HepG2 (cell line): ENCODE measurements around the gene ZC3H14. TPM values are rescaled to one million over a fixed set of nuclear protein-coding genes. Genes with fewer than 3 reads are reported as not detected.

Experiments
- ATAC-seq: fragments of 200-7000 bp; cut with Tn5 transposase; 3 replicates; pipeline ENCODE4 v1.9.1; 2020; ENCODE audit warnings: mild to moderate bottlenecking, moderate library complexity
- BruUV-seq: library from RNA; stranded (reverse); fragments of 400-500 nt; replicated peaks from 2 replicates; lab custom pipeline; 2021; lab: Mats Ljungman, UMichigan
- CTCF ChIA-PET: fragments of 300-600 bp; formaldehyde crosslinking; extraction: SDS; loops from one replicate; lab custom pipeline; 2021; ENCODE audit warnings: low total read pairs, inconsistent platforms, low intra/inter-chr PET ratio; lab: Yijun Ruan, JAX
- POLR2A ChIA-PET: fragments of 350-600 bp; sonication (Branson Sonifier 250); formaldehyde crosslinking; loops from one replicate; lab custom pipeline; 2020; ENCODE audit warnings: antibody characterized with exemption, inconsistent platforms; lab: Yijun Ruan, JAX
- DNase-seq: peaks from one replicate; pipeline ENCODE4 v3.0.0-alpha.2; 2015; ENCODE audit warnings: low spot score
- FAIRE-seq: peaks from 3 replicates; lab custom pipeline; 2011; peaks lifted over from hg19 to GRCh38; lab: Jason Lieb, UNC
- H2AFZ ChIP-seq: one replicate; pipeline ENCODE4 v1.6.1; 2011; ENCODE audit warnings: low read length, inconsistent platforms
- H3K27ac ChIP-seq: fragments of 300-600 bp; 3 replicates; pipeline ENCODE4 v1.8.0; 2011; ENCODE audit warnings: mixed run types, mild to moderate bottlenecking, mixed read lengths, low read length, inconsistent platforms; ENCODE audit not compliant: insufficient read depth; ENCODE audit errors: extremely low read length
- H3K27me3 ChIP-seq, 2 experiments: fragments of 200-600 bp in 1 of 2; 2 replicates in 1 of 2; 3 replicates in 1 of 2; pipeline versions ENCODE4 v1.6.0 to v1.8.0; 2011; ENCODE audit warnings: low read length in 2 of 2, mild to moderate bottlenecking in 2 of 2, moderate library complexity in 2 of 2, inconsistent platforms in 1 of 2; ENCODE audit not compliant: insufficient read depth in 2 of 2, control insufficient read depth in 1 of 2
- H3K36me3 ChIP-seq, 2 experiments: fragments of 200-600 bp in 1 of 2; replicated peaks in 1 of 2; 2 replicates in 1 of 2; 3 replicates in 1 of 2; pipeline versions ENCODE4 v1.5.1 to v1.8.0; 2011; ENCODE audit warnings: low read length in 2 of 2, inconsistent platforms in 1 of 2; ENCODE audit not compliant: insufficient read depth in 2 of 2, control insufficient read depth in 1 of 2
- H3K4me1 ChIP-seq: 2 replicates; pipeline ENCODE4 v1.5.1; 2012; ENCODE audit warnings: low read length, inconsistent platforms; ENCODE audit not compliant: insufficient read depth
- H3K4me2 ChIP-seq: 2 replicates; pipeline ENCODE4 v1.6.0; 2011; ENCODE audit warnings: low read depth, low read length, inconsistent platforms
- H3K4me3 ChIP-seq, 3 experiments: fragments of 200-600 bp in 1 of 3; sonication (generic), shearing (Covaris generic) in 1 of 3; replicated peaks in 1 of 3; 2 replicates each; pipeline ENCODE4 v1.5.1; 2011 to 2016; ENCODE audit warnings: low read length in 3 of 3, inconsistent platforms in 2 of 3, low read depth in 2 of 3, mild to moderate bottlenecking in 2 of 3, control low read depth in 1 of 3, mixed read lengths in 1 of 3; ENCODE audit not compliant: insufficient read depth in 1 of 3
- H3K79me2 ChIP-seq: one replicate; pipeline ENCODE4 v1.6.1; 2011; ENCODE audit warnings: low read length, inconsistent platforms; ENCODE audit not compliant: insufficient read depth
- H3K9ac ChIP-seq: 2 replicates; pipeline ENCODE4 v1.6.0; 2011; ENCODE audit warnings: mild to moderate bottlenecking, low read depth, low read length, inconsistent platforms; ENCODE audit not compliant: insufficient read depth
- H3K9me3 ChIP-seq: 2 replicates; pipeline ENCODE4 v1.5.1; 2012; ENCODE audit warnings: mild to moderate bottlenecking, low read length
- H4K20me1 ChIP-seq: 2 replicates; pipeline ENCODE4 v1.6.0; 2011; ENCODE audit warnings: inconsistent platforms, mild to moderate bottlenecking, low read length, moderate library complexity; ENCODE audit not compliant: insufficient read depth
- ARID3A ChIP-seq: IDR thresholded peaks from 2 replicates; pipeline ENCODE4 v1.6.1; 2012; ENCODE audit warnings: low read depth, low read length, improper control_type of control experiment
- ATRX ChIP-seq: sonication (generic); formaldehyde crosslinking; IDR thresholded peaks from 2 replicates; pipeline ENCODE4 v1.4.0; 2020; ENCODE audit warnings: missing genetic modification reagents, borderline replicate concordance
- CHD2 ChIP-seq: IDR thresholded peaks from 2 replicates; pipeline ENCODE4 v1.6.1; 2011; ENCODE audit warnings: low read depth, low read length, improper control_type of control experiment
- CHD4 ChIP-seq: fragments of 200-600 bp; sonication (generic); IDR thresholded peaks from 2 replicates; pipeline ENCODE4 v1.7.0; 2017; ENCODE audit warnings: mild to moderate bottlenecking, low read length, borderline replicate concordance
- FOXA3 ChIP-seq: IDR thresholded peaks from 2 replicates; pipeline ENCODE4 v1.6.1; 2016; ENCODE audit warnings: missing genetic modification reagents, missing compliant biosample characterization
- GMEB2 ChIP-seq: IDR thresholded peaks from 2 replicates; pipeline ENCODE4 v1.6.1; 2016; ENCODE audit warnings: missing biosample characterization, missing genetic modification reagents, low read depth
- MAF1 ChIP-seq: sonication (generic); formaldehyde crosslinking; IDR thresholded peaks from 2 replicates; pipeline ENCODE4 v1.5.0; 2020; ENCODE audit warnings: missing genetic modification reagents, borderline replicate concordance
- MIXL1 ChIP-seq: IDR thresholded peaks from 2 replicates; pipeline ENCODE4 v1.6.1; 2016
- NR2F1 ChIP-seq, 2 experiments: fragments of 450-650 bp in 1 of 2; formaldehyde crosslinking in 1 of 2; IDR thresholded peaks; 2 replicates each; pipeline versions ENCODE4 v1.5.0 to v1.6.1; 2016 to 2020; ENCODE audit warnings: mild to moderate bottlenecking in 1 of 2, missing compliant biosample characterization in 1 of 2, missing genetic modification reagents in 1 of 2, moderate library complexity in 1 of 2
- SMAD1 ChIP-seq: sonication (generic); formaldehyde crosslinking; IDR thresholded peaks from 2 replicates; pipeline ENCODE4 v1.4.0; 2020; ENCODE audit warnings: missing genetic modification reagents, low read depth, mild to moderate bottlenecking, borderline replicate concordance
- THAP11 ChIP-seq: IDR thresholded peaks from 2 replicates; pipeline ENCODE4 v1.6.1; 2016; ENCODE audit warnings: missing biosample characterization, missing genetic modification reagents
- TMF1 ChIP-seq: sonication (generic); formaldehyde crosslinking; IDR thresholded peaks from 2 replicates; pipeline ENCODE4 v1.8.1; 2022; ENCODE audit warnings: low read depth, missing genetic modification reagents
- TRIM24 ChIP-seq: sonication (generic); formaldehyde crosslinking; IDR thresholded peaks from 2 replicates; pipeline ENCODE4 v1.8.0; 2022; ENCODE audit warnings: mild to moderate bottlenecking, missing genetic modification reagents
- YY1 ChIP-seq: IDR thresholded peaks from 2 replicates; pipeline ENCODE4 v1.6.1; 2011; ENCODE audit warnings: low read length, low read depth, moderate library complexity, mild to moderate bottlenecking; ENCODE audit not compliant: insufficient read depth, insufficient replicate concordance
- ZNF724P ChIP-seq: sonication (generic); formaldehyde crosslinking; IDR thresholded peaks from 2 replicates; pipeline ENCODE4 v1.8.0; 2022; ENCODE audit warnings: missing genetic modification reagents, borderline replicate concordance
- WGBS: methylation state at CpG from one replicate; pipeline ENCODE4 v1.1.6; 2017; ENCODE audit warnings: low lambda C conversion rate; 5-methylcytosine and 5-hydroxymethylcytosine counted together
- in situ Hi-C: cut with HindIII; loops from 2 replicates; pipeline ENCODE4 v1.10.0; 2017; ENCODE audit warnings: low pct_unique_long_range_greater_than_20kb; ENCODE audit not compliant: extremely low pct_ligation_motif_present
- intact Hi-C: fragments of 100-400 bp; cut with micrococcal nuclease; formaldehyde crosslinking; loops from one replicate; pipeline ENCODE4 v1.10.0; 2022; ENCODE audit not compliant: unreplicated experiment
- polyA plus RNA-seq, 8 experiments: library from polyadenylated mRNA; depleted of rRNA in 3 of 8; stranded (reverse) in 7 of 8; unstranded in 1 of 8; fragments of >200 nt; fragmentation: Illumina TruSeq in 4 of 8; extraction: Trizol in 4 of 8; gene quantifications; 2 replicates each; pipeline versions ENCODE4 v1.2.1 to v1.2.3, GENCODE V29; 2011 to 2016; ENCODE audit warnings: low read depth in 4 of 8, missing spikeins in 1 of 8, mixed read lengths in 1 of 8; ENCODE audit not compliant: insufficient read depth in 1 of 8
- total RNA-seq, 5 experiments: library from RNA; depleted of rRNA; stranded (reverse); fragments of >200 nt; fragmentation: Illumina TruSeq; extraction: Trizol; gene quantifications; 2 replicates each; pipeline ENCODE4 v1.2.3, GENCODE V29; 2016; ENCODE audit warnings: low read depth in 1 of 5
- TF ChIP-seq, protein P1 (sequence below): sonication (generic); formaldehyde crosslinking; IDR thresholded peaks from 2 replicates; pipeline ENCODE4 v1.5.1; 2020; ENCODE audit warnings: mild to moderate bottlenecking, missing genetic modification reagents, borderline replicate concordance

The ZC3H14 gene
- total and polyA plus RNA-seq, 2 of the 13 experiments (the other 11 are each of a cell fraction or from before 2014, with no cell fraction given): 65.1 to 67.5 TPM

DNA sequence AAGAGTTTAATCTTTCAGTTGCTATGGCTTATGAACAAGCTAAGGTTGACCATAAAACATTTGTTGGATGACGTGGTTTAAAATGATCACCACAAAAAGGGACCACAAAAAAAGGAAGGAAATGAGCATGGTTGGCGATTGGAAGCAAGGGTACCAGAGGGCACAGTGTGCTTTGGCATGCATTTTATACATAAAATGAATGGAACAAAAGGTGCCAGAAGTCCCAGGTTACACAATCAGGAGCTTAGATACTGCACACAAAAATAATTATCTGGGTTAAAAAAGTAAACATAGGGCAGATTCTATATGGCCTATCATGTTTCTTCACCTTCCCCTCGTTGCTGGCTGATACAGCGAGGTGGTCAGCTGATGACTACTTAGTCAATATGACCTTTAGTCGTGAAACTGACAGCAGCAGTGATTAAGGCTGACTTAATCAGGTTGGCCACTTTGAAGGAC, 50.7 kb downstream of the ZC3H14 start:
- ATAC-seq: peak; percentile 99
- CTCF ChIA-PET: no interaction called here
- no peak for TF ChIP-seq ATRX (CRISPR knock-in tag)
- TF ChIP-seq THAP11 (CRISPR knock-in tag): peak; percentile 25; the same call in 1 of the 2 replicates
- TF ChIP-seq YY1: no peak
- no peak for TF ChIP-seq CHD4
- no peak for TF ChIP-seq TMF1 (CRISPR knock-in tag)
- peak; percentile 20 to 44; a peak in 1 of 4 replicates for TF ChIP-seq NR2F1 (CRISPR knock-in tag; IDR thresholded peaks at IDR 0.05)
- TF ChIP-seq TRIM24 (CRISPR knock-in tag): no peak
- TF ChIP-seq ARID3A: peak; percentile 91
- TF ChIP-seq MIXL1 (CRISPR knock-in tag): peak; percentile 76
- no peak for TF ChIP-seq SMAD1
- no peak for TF ChIP-seq MAF1 (CRISPR knock-in tag)
- TF ChIP-seq, protein P1, sequence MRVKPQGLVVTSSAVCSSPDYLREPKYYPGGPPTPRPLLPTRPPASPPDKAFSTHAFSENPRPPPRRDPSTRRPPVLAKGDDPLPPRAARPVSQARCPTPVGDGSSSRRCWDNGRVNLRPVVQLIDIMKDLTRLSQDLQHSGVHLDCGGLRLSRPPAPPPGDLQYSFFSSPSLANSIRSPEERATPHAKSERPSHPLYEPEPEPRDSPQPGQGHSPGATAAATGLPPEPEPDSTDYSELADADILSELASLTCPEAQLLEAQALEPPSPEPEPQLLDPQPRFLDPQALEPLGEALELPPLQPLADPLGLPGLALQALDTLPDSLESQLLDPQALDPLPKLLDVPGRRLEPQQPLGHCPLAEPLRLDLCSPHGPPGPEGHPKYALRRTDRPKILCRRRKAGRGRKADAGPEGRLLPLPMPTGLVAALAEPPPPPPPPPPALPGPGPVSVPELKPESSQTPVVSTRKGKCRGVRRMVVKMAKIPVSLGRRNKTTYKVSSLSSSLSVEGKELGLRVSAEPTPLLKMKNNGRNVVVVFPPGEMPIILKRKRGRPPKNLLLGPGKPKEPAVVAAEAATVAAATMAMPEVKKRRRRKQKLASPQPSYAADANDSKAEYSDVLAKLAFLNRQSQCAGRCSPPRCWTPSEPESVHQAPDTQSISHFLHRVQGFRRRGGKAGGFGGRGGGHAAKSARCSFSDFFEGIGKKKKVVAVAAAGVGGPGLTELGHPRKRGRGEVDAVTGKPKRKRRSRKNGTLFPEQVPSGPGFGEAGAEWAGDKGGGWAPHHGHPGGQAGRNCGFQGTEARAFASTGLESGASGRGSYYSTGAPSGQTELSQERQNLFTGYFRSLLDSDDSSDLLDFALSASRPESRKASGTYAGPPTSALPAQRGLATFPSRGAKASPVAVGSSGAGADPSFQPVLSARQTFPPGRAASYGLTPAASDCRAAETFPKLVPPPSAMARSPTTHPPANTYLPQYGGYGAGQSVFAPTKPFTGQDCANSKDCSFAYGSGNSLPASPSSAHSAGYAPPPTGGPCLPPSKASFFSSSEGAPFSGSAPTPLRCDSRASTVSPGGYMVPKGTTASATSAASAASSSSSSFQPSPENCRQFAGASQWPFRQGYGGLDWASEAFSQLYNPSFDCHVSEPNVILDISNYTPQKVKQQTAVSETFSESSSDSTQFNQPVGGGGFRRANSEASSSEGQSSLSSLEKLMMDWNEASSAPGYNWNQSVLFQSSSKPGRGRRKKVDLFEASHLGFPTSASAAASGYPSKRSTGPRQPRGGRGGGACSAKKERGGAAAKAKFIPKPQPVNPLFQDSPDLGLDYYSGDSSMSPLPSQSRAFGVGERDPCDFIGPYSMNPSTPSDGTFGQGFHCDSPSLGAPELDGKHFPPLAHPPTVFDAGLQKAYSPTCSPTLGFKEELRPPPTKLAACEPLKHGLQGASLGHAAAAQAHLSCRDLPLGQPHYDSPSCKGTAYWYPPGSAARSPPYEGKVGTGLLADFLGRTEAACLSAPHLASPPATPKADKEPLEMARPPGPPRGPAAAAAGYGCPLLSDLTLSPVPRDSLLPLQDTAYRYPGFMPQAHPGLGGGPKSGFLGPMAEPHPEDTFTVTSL (CRISPR knock-in tag): peak; percentile 66; the same call in 1 of the 2 replicates
- no peak for TF ChIP-seq ZNF724P
- no peak for TF ChIP-seq CHD2
- peak; percentile 85 for TF ChIP-seq FOXA3 (CRISPR knock-in tag)
- no peak for TF ChIP-seq GMEB2 (CRISPR knock-in tag)

More for the DNA sequence above, 50.7 kb downstream of the ZC3H14 start:
- no peak overlapping the region for H3K4me3 ChIP-seq
- peaks cover 17% of the 10 kb centered on the region for H3K4me1 ChIP-seq
- H3K4me2 ChIP-seq: peak overlapping the region; percentile 16; the same call in 1 of the 2 replicates
- H3K79me2 ChIP-seq: no peaks in the 10 kb centered on the region
- intact Hi-C loops: loop anchor here (2.0 kb wide), 1 partner anchor 51 kb away; the partner anchor contains the start of gene ZC3H14
- in situ Hi-C loops: no loop called here
- H2AFZ ChIP-seq: no peak overlapping the region
- FAIRE-seq (peak; percentile 88), DNase-seq (peak; percentile 86)
- H3K36me3 ChIP-seq: peaks cover 1 to 40% of the 10 kb centered on the region in 2 experiments; a peak in 4 of 5 replicates
- WGBS: 37% methylated on average over 5 of the region's 5 CpGs
- no peaks in the 10 kb centered on the region for H3K27me3 ChIP-seq
- BruUV-seq: no TSS peak
- H3K27ac ChIP-seq: peak overlapping the region; percentile 53
- H3K9ac ChIP-seq: no peak overlapping the region
- no peaks in the 10 kb centered on the region for H3K9me3 ChIP-seq
- no peaks in the 10 kb centered on the region for H4K20me1 ChIP-seq
- POLR2A ChIA-PET: no interaction called here
